ENCODE results near the gene C11orf97.

- TF ChIP-seq CTCF (IDR thresholded peaks at IDR 0.05) (no peak), EZH2 (IDR thresholded peaks at IDR 0.05) (no peak), EZH2phosphoT487 (IDR thresholded peaks at IDR 0.05) (no peak)
Observed at GRCh38 chr11:94524341-94524740, 12.1 kb downstream of the C11orf97 start.

All from neural progenitor cell (in vitro differentiated cells).